ENCODE results near the gene CRYZ.
A peak's percentile ranks its signal among the peaks of the same experiment; 100 is the strongest.
"Not testable (repeated sequence)": the region's sequence is repeated elsewhere in the genome, so short reads cannot be mapped to it uniquely, and the experiment has no call there.

Gene CRYZ

DNA sequence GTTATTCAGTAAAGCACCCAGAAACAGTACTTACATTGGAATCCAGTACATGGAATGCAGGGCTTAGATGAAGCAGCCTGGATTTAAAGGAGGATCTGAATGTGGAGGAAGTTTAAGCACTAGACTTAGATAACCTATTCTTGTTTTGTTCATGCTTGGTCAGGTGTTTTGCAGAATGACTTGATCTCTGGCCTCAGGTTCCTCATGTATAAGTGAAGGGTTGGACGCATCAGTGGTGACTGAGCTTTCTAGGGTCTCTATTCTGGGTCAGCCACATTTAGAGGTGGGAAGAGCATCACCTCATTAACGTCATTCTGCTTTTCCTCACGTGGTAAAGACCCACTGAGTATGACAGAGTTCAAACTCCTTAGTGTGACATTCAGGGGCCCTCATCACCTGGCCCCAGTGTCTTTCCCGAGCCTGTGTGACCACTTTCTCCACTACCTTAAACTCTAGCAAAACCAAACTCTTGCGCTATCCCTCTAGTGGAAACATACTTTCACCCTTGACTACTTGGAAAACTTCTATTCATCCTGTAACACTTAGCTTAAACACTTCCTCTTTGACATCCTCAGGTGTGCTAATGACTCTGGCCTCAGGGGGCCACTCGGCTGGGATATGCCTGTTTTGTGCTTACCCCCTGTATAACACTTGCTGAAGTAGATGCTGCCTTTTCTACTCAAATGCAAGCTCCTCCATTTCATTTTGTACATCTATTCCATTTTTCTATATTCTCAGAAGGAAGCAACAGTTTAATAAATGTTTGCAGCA, 58.4 kb downstream of the CRYZ start:
- H3K4me1 Mint-ChIP-seq: peaks cover 7% of the 10 kb centered on the region
- ATAC-seq: no peak
- DNase-seq (ENCODE audit: low spot score in 2 of 2): no peak
- H3K9me3 Mint-ChIP-seq: peaks cover 5% of the 10 kb centered on the region
- H3K4me3 Mint-ChIP-seq: no peak overlapping the region
- H3K36me3 Mint-ChIP-seq: no peaks in the 10 kb centered on the region
- no peak overlapping the region for H3K27ac Mint-ChIP-seq

- ATAC-seq: peak; percentile 46
Observed at GRCh38 chr1:74673351-74674111, 59.3 kb downstream of the CRYZ start, which contains the start of gene ERICH3. Gene ERICH3 (minus strand): TSS chr1:74673792. CDS start chr1:74673519, 273 bp downstream.

DNA sequence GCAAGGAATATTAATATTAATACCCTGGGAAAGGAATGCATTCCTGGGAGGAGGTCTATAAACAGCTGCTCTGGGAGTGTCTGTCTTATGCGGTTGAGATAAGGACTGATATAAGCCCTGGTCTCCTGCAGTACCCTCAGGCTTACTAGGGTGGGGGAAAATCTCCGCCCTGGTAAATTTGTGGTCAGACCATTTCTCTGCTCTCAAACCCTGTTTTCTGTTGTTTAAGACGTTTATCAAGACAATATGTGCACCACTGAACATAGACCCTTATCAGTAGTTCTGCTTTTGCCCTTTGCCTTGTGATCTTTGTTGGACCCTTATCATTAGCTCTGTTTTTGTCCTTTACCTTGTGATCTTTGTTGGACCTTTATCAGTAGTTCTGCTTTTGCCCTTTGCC, 62.0 kb downstream of the CRYZ start:
- H3K36me3 Mint-ChIP-seq, H3K4me3 Mint-ChIP-seq, H3K27ac Mint-ChIP-seq: not testable (repeated sequence)

More at GRCh38 chr1:74673351-74674111, 59.3 kb downstream of the CRYZ start, which contains the start of gene ERICH3:
- Mint-ChIP-seq H3K27ac (no peak within 1 kb of the TSS), H3K4me1 (peaks cover 7% of the 10 kb centered on the region), H3K36me3 (no peaks in the 10 kb centered on the region), H3K4me3 (no peak within 1 kb of the TSS), H3K9me3 (peaks cover 5% of the 10 kb centered on the region)
- no peak for DNase-seq (ENCODE audit: low spot score in 2 of 2)

More for the DNA sequence above, 62.0 kb downstream of the CRYZ start:
- H3K4me1 Mint-ChIP-seq; ATAC-seq; DNase-seq (ENCODE audit: low spot score in 2 of 2); H3K9me3 Mint-ChIP-seq: not testable (repeated sequence)

Measured in stimulated activated effector memory CD8-positive, alpha-beta T cell treated with anti-CD3 and anti-CD28 coated beads, Interleukin-12 subunit alpha, Interleukin-12 subunit beta, amount 100 ng/mL, for 72 hours (primary cell).